CD4-positive, alpha-beta T cell (primary cell): ENCODE results near the gene MEGF11. TPM values are rescaled to one million over a fixed set of nuclear protein-coding genes. Genes with fewer than 3 reads are reported as not detected.
"Not testable (repeated sequence)": the region's sequence is repeated elsewhere in the genome, so short reads cannot be mapped to it uniquely, and the experiment has no call there.

Experiments
- ATAC-seq: fragments of 200-7000 bp; cut with Tn5 transposase; one replicate; pipeline ENCODE4 v1.10.0; 2022; ENCODE audit warnings: mild to moderate bottlenecking; ENCODE audit not compliant: poor library complexity
- CTCF ChIA-PET: fragments of 350-600 bp; sonication (Branson Sonifier 250); formaldehyde crosslinking; loops from one replicate; lab custom pipeline; 2021; ENCODE audit warnings: antibody characterized with exemption, inconsistent platforms; lab: Charles Lee
- POLR2A ChIA-PET: fragments of 350-600 bp; sonication (Branson Sonifier 250); formaldehyde crosslinking; loops from one replicate; lab custom pipeline; 2021; ENCODE audit warnings: antibody characterized with exemption, inconsistent platforms; lab: Charles Lee
- DNase-seq, 14 experiments: peaks; one replicate each; pipeline ENCODE4 v3.0.0-alpha.2; 2013 to 2020; ENCODE audit warnings: mixed read lengths in 2 of 14
- H3K27ac ChIP-seq, 2 donors: one replicate each; pipeline versions ENCODE4 v1.5.1 to v1.7.0; 2013; ENCODE audit warnings: low read length in 2 of 2, low read depth in 1 of 2, mild to moderate bottlenecking in 1 of 2
- H3K27me3 ChIP-seq, 2 experiments: 1 replicate in 1 of 2; 2 replicates in 1 of 2; pipeline versions ENCODE4 v1.6.1 to v1.7.0; 2013; ENCODE audit warnings: low read length in 2 of 2, control low read depth in 1 of 2, mild to moderate bottlenecking in 1 of 2, moderate library complexity in 1 of 2; ENCODE audit not compliant: insufficient read depth in 2 of 2, control insufficient read depth in 1 of 2
- H3K36me3 ChIP-seq: one replicate; pipeline ENCODE4 v1.6.1; 2013; ENCODE audit warnings: low read length, control low read depth; ENCODE audit not compliant: insufficient read depth
- H3K4me1 ChIP-seq: one replicate; pipeline ENCODE4 v1.6.1; 2013; ENCODE audit warnings: low read length, control low read depth; ENCODE audit not compliant: insufficient read depth
- H3K4me3 ChIP-seq: one replicate; pipeline ENCODE4 v1.5.1; 2013; ENCODE audit warnings: mild to moderate bottlenecking, low read length, moderate library complexity
- H3K9me3 ChIP-seq, 2 experiments: 1 replicate in 1 of 2; 2 replicates in 1 of 2; pipeline versions ENCODE4 v1.6.1 to v1.7.0; 2013; ENCODE audit warnings: low read length in 2 of 2, mild to moderate bottlenecking in 2 of 2, control low read depth in 1 of 2, moderate library complexity in 1 of 2; ENCODE audit not compliant: control insufficient read depth in 1 of 2, insufficient read depth in 1 of 2
- H3K27ac Mint-ChIP-seq: one replicate; pipeline ENCODE4 v1.8.0; 2020; ENCODE audit warnings: mixed read lengths
- H3K27me3 Mint-ChIP-seq: one replicate; pipeline ENCODE4 v1.8.0; 2021; ENCODE audit warnings: mixed read lengths
- H3K36me3 Mint-ChIP-seq: one replicate; pipeline ENCODE4 v1.8.0; 2021; ENCODE audit warnings: low read depth, mixed read lengths
- H3K4me1 Mint-ChIP-seq: one replicate; pipeline ENCODE4 v1.8.0; 2021; ENCODE audit warnings: low read depth, mixed read lengths
- H3K4me3 Mint-ChIP-seq: one replicate; pipeline ENCODE4 v1.8.0; 2020; ENCODE audit warnings: mild to moderate bottlenecking, mixed read lengths
- H3K9me3 Mint-ChIP-seq: one replicate; pipeline ENCODE4 v1.8.0; 2020; ENCODE audit warnings: mixed read lengths
- intact Hi-C, 2 experiments: fragments of 100-400 bp; cut with DNase I in 1 of 2; cut with micrococcal nuclease in 1 of 2; formaldehyde crosslinking; loops; one replicate each; pipeline versions ENCODE4 v1.15.1 to v1.9.0; 2023 to 2025; cut with DNase I, micrococcal nuclease
- total RNA-seq, 174 experiments: library from RNA in 2 of 174; stranded (reverse) in 2 of 174; gene quantifications; one replicate each; pipeline ENCODE4 v1.2.3 and lab custom pipeline; 2021 to 2026
- TF ChIP-seq, protein P1 (sequence below): fragments of 200-600 bp; IDR thresholded peaks from one replicate; pipeline ENCODE4 v1.8.0; 2022; ENCODE audit warnings: antibody characterized with exemption, mild to moderate bottlenecking

MEGF11 gene
- total RNA-seq, 2 experiments from 2014 or later, result not detected

DNA sequence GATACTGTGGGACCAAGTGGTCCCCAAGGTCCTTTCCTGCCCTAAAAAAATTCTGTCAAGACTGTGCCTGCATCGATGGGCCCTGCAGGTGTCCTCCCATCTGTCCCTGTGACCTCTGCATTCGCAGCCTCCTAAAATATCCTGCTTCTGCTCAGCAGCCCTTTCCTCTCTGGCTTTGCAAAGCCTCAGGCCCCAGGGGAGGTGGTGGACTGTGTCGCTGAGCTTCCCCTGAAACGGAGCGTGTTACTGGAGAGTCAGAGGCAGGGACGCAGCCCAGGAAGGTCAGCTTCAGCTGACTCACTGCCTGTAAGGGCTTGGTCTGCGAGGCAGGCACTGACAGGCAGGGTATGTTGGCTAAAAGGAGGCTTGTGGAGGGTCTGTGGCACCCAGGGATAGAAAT is 274.2 kb downstream of the MEGF11 start:
- Mint-ChIP-seq H3K9me3 (no peaks in the 10 kb centered on the region), H3K4me3 (no peak overlapping the region), H3K27ac (no peak overlapping the region), H3K27me3 (peaks cover 24% of the 10 kb centered on the region), H3K4me1 (peaks cover 15% of the 10 kb centered on the region), H3K36me3 (no peaks in the 10 kb centered on the region)
- Histone ChIP-seq H3K36me3 (no peaks in the 10 kb centered on the region), H3K4me3 (no peak overlapping the region), H3K9me3 (no peaks in the 10 kb centered on the region), H3K27me3 (peaks cover 16 to 22% of the 10 kb centered on the region in 2 experiments), H3K4me1 (peaks cover 12% of the 10 kb centered on the region), H3K27ac (no peak overlapping the region)
- TF ChIP-seq, protein P1, sequence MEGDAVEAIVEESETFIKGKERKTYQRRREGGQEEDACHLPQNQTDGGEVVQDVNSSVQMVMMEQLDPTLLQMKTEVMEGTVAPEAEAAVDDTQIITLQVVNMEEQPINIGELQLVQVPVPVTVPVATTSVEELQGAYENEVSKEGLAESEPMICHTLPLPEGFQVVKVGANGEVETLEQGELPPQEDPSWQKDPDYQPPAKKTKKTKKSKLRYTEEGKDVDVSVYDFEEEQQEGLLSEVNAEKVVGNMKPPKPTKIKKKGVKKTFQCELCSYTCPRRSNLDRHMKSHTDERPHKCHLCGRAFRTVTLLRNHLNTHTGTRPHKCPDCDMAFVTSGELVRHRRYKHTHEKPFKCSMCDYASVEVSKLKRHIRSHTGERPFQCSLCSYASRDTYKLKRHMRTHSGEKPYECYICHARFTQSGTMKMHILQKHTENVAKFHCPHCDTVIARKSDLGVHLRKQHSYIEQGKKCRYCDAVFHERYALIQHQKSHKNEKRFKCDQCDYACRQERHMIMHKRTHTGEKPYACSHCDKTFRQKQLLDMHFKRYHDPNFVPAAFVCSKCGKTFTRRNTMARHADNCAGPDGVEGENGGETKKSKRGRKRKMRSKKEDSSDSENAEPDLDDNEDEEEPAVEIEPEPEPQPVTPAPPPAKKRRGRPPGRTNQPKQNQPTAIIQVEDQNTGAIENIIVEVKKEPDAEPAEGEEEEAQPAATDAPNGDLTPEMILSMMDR, result no peak
- ChIA-PET CTCF (no interaction called here), POLR2A (no interaction called here)
- intact Hi-C loops, result no loop called here
- no peak for ATAC-seq
- no peak for DNase-seq

DNA sequence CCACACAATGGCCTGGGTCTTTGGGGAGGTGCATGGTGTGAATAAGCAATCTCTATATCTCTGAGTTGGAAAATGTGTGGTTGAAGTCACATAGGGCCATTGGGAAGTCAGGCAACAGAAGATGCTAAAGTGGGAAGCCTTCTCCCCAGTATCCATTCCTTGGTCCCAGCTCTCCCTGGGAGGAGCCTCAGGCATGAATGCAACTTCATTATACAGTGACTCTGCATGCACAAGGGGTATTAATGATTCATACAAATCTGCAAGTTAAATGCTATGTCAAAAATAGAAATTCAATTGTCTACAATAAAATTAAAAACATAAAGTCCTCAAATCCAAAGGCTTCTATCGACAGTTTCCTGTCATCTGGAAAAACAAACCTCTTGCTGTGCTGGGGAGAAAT is 275.4 kb downstream of the MEGF11 start:
- Mint-ChIP-seq H3K27ac (no peak overlapping the region), H3K4me3 (no peak overlapping the region), H3K36me3 (no peaks in the 10 kb centered on the region), H3K9me3 (no peaks in the 10 kb centered on the region), H3K27me3 (peaks cover 21% of the 10 kb centered on the region), H3K4me1 (peaks cover 13% of the 10 kb centered on the region)
- no peak overlapping the region for H3K27ac ChIP-seq
- TF ChIP-seq, protein P1, result no peak
- no peaks in the 10 kb centered on the region for H3K36me3 ChIP-seq
- ChIA-PET CTCF (no interaction called here), POLR2A (no interaction called here)
- DNase-seq (no peak), ATAC-seq (no peak)
- peaks cover 12% of the 10 kb centered on the region for H3K4me1 ChIP-seq
- intact Hi-C loops, result no loop called here
- H3K4me3 ChIP-seq, result no peak overlapping the region
- H3K9me3 ChIP-seq, result no peaks in the 10 kb centered on the region
- H3K27me3 ChIP-seq, result peaks cover 9 to 11% of the 10 kb centered on the region in 2 experiments

DNA sequence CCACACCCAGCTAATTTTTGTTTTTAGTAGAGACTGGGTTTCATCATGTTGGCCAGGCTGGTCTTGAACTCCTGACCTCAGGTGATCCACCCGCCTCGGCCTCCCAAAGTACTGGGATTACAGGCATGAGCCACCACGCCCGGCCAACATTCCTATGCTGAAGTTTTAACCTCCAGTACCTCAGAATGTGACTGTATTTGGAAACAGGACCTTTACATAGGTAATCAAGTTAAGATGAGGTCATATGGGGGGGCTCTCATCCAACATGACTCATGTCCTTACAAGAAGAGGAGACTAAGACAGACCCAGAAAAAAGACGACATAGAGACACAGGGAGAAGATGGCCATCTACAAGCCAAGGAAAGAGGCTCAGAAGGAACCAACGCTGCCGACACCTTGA is 277.4 kb downstream of the MEGF11 start:
- H3K36me3 Mint-ChIP-seq, H3K27ac ChIP-seq, ATAC-seq, H3K4me3 Mint-ChIP-seq, H3K27me3 ChIP-seq, DNase-seq, H3K9me3 Mint-ChIP-seq, intact Hi-C loops, H3K4me1 Mint-ChIP-seq, CTCF ChIA-PET, H3K4me1 ChIP-seq, POLR2A ChIA-PET, H3K27ac Mint-ChIP-seq, H3K9me3 ChIP-seq, H3K4me3 ChIP-seq, H3K36me3 ChIP-seq: not testable (repeated sequence)
- peaks cover 20% of the 10 kb centered on the region for H3K27me3 Mint-ChIP-seq

DNA sequence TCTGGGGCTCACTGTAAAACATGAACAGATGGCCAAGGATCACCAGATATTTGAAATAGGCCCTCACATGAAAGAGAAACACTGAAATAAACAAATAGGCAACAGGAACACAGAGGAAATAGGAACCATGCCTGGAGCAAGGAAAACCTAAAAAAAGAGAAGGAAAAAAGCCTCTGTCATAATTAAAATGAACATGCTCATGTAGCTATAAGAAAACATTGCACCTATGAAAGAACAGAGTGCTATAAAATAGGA is 281.9 kb downstream of the MEGF11 start:
- Histone ChIP-seq H3K4me3 (no peak overlapping the region), H3K4me1 (no peaks in the 10 kb centered on the region), H3K36me3 (no peaks in the 10 kb centered on the region), H3K9me3 (no peaks in the 10 kb centered on the region), H3K27ac (no peak overlapping the region), H3K27me3 (peaks cover 9 to 10% of the 10 kb centered on the region in 2 experiments)
- Mint-ChIP-seq H3K27me3 (peaks cover 47% of the 10 kb centered on the region), H3K4me1 (no peaks in the 10 kb centered on the region), H3K27ac (no peak overlapping the region), H3K9me3 (no peaks in the 10 kb centered on the region), H3K4me3 (no peak overlapping the region), H3K36me3 (no peaks in the 10 kb centered on the region)
- TF ChIP-seq, protein P1, result no peak
- ATAC-seq, result no peak
- intact Hi-C loops, result no loop called here
- no peak for DNase-seq
- POLR2A ChIA-PET, result interaction anchor here (0.6 kb wide), 1 partner anchor 302 kb away, joined by 4 read pairs; no protein-coding TSS in a partner anchor
- CTCF ChIA-PET, result interaction anchor here (0.9 kb wide), 1 partner anchor 10 kb away, joined by 3 read pairs; no protein-coding TSS in a partner anchor
